Right lobe of liver (tissue), 6 donors: ENCODE results near the gene ATP2A1. TPM values are rescaled to one million over a fixed set of nuclear protein-coding genes. Genes with fewer than 3 reads are reported as not detected.
"Not testable (repeated sequence)": the region's sequence is repeated elsewhere in the genome, so short reads cannot be mapped to it uniquely, and the experiment has no call there.

Source experiments
- ATAC-seq, 4 donors: fragments of 200-7000 bp; cut with Tn5 transposase; one replicate each; pipeline ENCODE4 v1.9.1; 2020; ENCODE audit warnings: mild to moderate bottlenecking in 4 of 4, moderate library complexity in 4 of 4
- DNase-seq, 3 donors: peaks; one replicate each; pipeline ENCODE4 v3.0.0-alpha.2; 2020
- H3K27ac ChIP-seq, 3 donors: fragments of 200-600 bp; one replicate each; pipeline ENCODE4 v1.8.0; 2022
- H3K27me3 ChIP-seq, 2 donors: fragments of 200-600 bp; one replicate each; pipeline ENCODE4 v1.8.0; 2022
- H3K36me3 ChIP-seq, 4 donors: fragments of 200-600 bp; sonication (generic) in 1 of 4; one replicate each; pipeline versions ENCODE4 v1.5.1 to v1.8.0; 2017 to 2022; ENCODE audit warnings: control low read depth in 1 of 4
- H3K4me1 ChIP-seq, 4 donors: fragments of 200-600 bp; sonication (generic) in 1 of 4; one replicate each; pipeline versions ENCODE4 v1.5.1 to v1.8.0; 2017 to 2022; ENCODE audit warnings: control low read depth in 1 of 4
- H3K4me3 ChIP-seq, 3 donors: fragments of 200-600 bp; one replicate each; pipeline ENCODE4 v1.8.0; 2022
- H3K9me3 ChIP-seq, 4 donors: fragments of 200-600 bp; sonication (generic) in 1 of 4; one replicate each; pipeline versions ENCODE4 v1.5.1 to v1.8.0; 2017 to 2022; ENCODE audit warnings: control low read depth in 1 of 4
- CTCF ChIP-seq, 4 donors: fragments of 200-600 bp in 3 of 4; fragments of 450-650 bp in 1 of 4; IDR thresholded peaks; one replicate each; pipeline versions ENCODE4 v1.5.1 to v1.8.0; 2016 to 2022; ENCODE audit warnings: antibody characterized with exemption in 4 of 4, mild to moderate bottlenecking in 2 of 4
- POLR2A ChIP-seq: fragments of 450-650 bp; IDR thresholded peaks from one replicate; pipeline ENCODE4 v1.6.1; 2017; ENCODE audit warnings: antibody characterized with exemption, mild to moderate bottlenecking
- WGBS: methylation state at CpG from one replicate; pipeline ENCODE4 v1.1.6; 2018; ENCODE audit warnings: low coverage, low lambda C conversion rate; ENCODE audit not compliant: insufficient coverage; ENCODE audit errors: missing lambda C conversion rate; 5-methylcytosine and 5-hydroxymethylcytosine counted together
- intact Hi-C, 2 donors: fragments of 100-400 bp; cut with DNase I; formaldehyde crosslinking; loops; one replicate each; pipeline versions ENCODE4 v1.11.2 to v1.14.1; 2022
- total RNA-seq, 6 experiments: library from RNA; depleted of rRNA in 2 of 6; stranded (reverse); fragments of >200 nt in 2 of 6; fragmentation: NEBNext Ultra II Directional in 3 of 6; extraction: Animal tissue kit (Norgen Biotek cat#: 25700) in 3 of 6; gene quantifications; one replicate each; pipeline versions ENCODE4 v1.1.0 to v1.2.4, GENCODE V29; 2016 to 2023
- donor health status: DM: no; HTN: yes; CAD: no.
- donor health status: DM: no; HTN: no; CAD: no.
- donor health status: DM: no; HTN: no; CAD: no.
- donor health status: DM: no; HTN: yes; CAD: no.
- donor health status: DM: no; HTN: yes; CAD: no.

The ATP2A1 gene
- total RNA-seq, 6 experiments from 2014 or later = 0.42 to 3.6 (median 0.77) TPM

GRCh38 chr16:28880955-28881354 is 2.7 kb downstream of the ATP2A1 start:
- ATAC-seq = no peak
- DNase-seq = no peak
- Histone ChIP-seq H3K27ac (no peak overlapping the region), H3K36me3 (no peaks in the 10 kb centered on the region), H3K4me3 (no peak overlapping the region), H3K27me3 (no peaks in the 10 kb centered on the region), H3K4me1 (peaks cover 0 to 6% (median 3%) of the 10 kb centered on the region in 4 donors), H3K9me3 (no peaks in the 10 kb centered on the region)
- WGBS = 50% methylated on average over 4 of the region's 4 CpGs
- TF ChIP-seq CTCF (IDR thresholded peaks at IDR 0.05) (no peak), POLR2A (no peak)
- intact Hi-C loops = no loop called here

- H3K36me3 ChIP-seq, ATAC-seq, H3K4me3 ChIP-seq, H3K27ac ChIP-seq, DNase-seq, H3K4me1 ChIP-seq, intact Hi-C loops, H3K27me3 ChIP-seq, H3K9me3 ChIP-seq: not testable (repeated sequence)
- WGBS = 81% methylated on average over 4 of the region's 4 CpGs
These were observed 3.3 kb downstream of the ATP2A1 start for GRCh38 chr16:28881565-28881964.

GRCh38 chr16:28882551-28883160 is 4.4 kb downstream of the ATP2A1 start:
- Histone ChIP-seq H3K27me3 (no peaks in the 10 kb centered on the region), H3K4me1 (peaks cover 0 to 6% (median 3%) of the 10 kb centered on the region in 4 donors), H3K4me3 (no peak overlapping the region), H3K9me3 (no peaks in the 10 kb centered on the region), H3K27ac (no peak overlapping the region), H3K36me3 (no peaks in the 10 kb centered on the region)
- TF ChIP-seq CTCF (IDR thresholded peaks at IDR 0.05) (no peak), POLR2A (no peak)
- ATAC-seq (no peak), DNase-seq (no peak)
- WGBS = 46% methylated on average over 13 of the region's 24 CpGs
- intact Hi-C loops = no loop called here

- DNase-seq = no peak
- H3K27me3 ChIP-seq = no peaks in the 10 kb centered on the region
- TF ChIP-seq CTCF (IDR thresholded peaks at IDR 0.05) = no peak
- no peak overlapping the region for H3K4me3 ChIP-seq
- ATAC-seq = no peak
- H3K36me3 ChIP-seq = no peaks in the 10 kb centered on the region
- no peak overlapping the region for H3K27ac ChIP-seq
- H3K9me3 ChIP-seq = no peaks in the 10 kb centered on the region
- intact Hi-C loops = no loop called here
- 77% methylated on average over 18 of the region's 25 CpGs for WGBS
- peaks cover 0 to 6% (median 3%) of the 10 kb centered on the region in 4 donors for H3K4me1 ChIP-seq
These were observed 5.1 kb downstream of the ATP2A1 start for GRCh38 chr16:28883221-28883996.

GRCh38 chr16:28884045-28884444 is 5.8 kb downstream of the ATP2A1 start:
- intact Hi-C loops = no loop called here
- DNase-seq (no peak), ATAC-seq (no peak)
- H3K4me1 ChIP-seq = peaks cover 0 to 6% (median 3%) of the 10 kb centered on the region in 4 donors
- H3K27me3 ChIP-seq = no peaks in the 10 kb centered on the region
- H3K36me3 ChIP-seq = no peaks in the 10 kb centered on the region
- WGBS = 86% methylated on average over 3 of the region's 6 CpGs
- TF ChIP-seq CTCF (IDR thresholded peaks at IDR 0.05) (no peak), POLR2A (no peak)
- H3K4me3 ChIP-seq = no peak overlapping the region
- no peaks in the 10 kb centered on the region for H3K9me3 ChIP-seq
- no peak overlapping the region for H3K27ac ChIP-seq
